HCT116 (cell line): ENCODE data around the gene SLC52A1.

Experiments
- CTCF ChIP-seq, 3 experiments: fragments of 200-600 bp in 1 of 3; sonication (generic) in 1 of 3; IDR thresholded peaks in 2 of 3; conservative IDR thresholded peaks in 1 of 3; 2 replicates each; pipeline ENCODE4 v1.5.1; 2012 to 2017; ENCODE audit warnings: low read depth in 2 of 3, low read length in 2 of 3, antibody characterized with exemption in 1 of 3, borderline replicate concordance in 1 of 3, control low read depth in 1 of 3, mild to moderate bottlenecking in 1 of 3, mixed read lengths in 1 of 3, mixed run types in 1 of 3, moderate library complexity in 1 of 3; ENCODE audit not compliant: insufficient read depth in 1 of 3
- EZH2phosphoT487 ChIP-seq: fragments of 200-600 bp; IDR thresholded peaks from 2 replicates; pipeline ENCODE4 v1.6.1; 2018; ENCODE audit warnings: antibody characterized with exemption, borderline replicate concordance
- TCF7L2 ChIP-seq: IDR thresholded peaks from 2 replicates; pipeline ENCODE4 v1.7.0; 2011; ENCODE audit warnings: borderline replicate concordance, inconsistent platforms; ENCODE audit not compliant: insufficient read depth, insufficient read length; ENCODE audit errors: extremely low read depth

GRCh38 chr17:4986951-4987766 is 48.1 kb downstream of the SLC52A1 start, which contains the start of gene CAMTA2:
- TF ChIP-seq CTCF (IDR thresholded peaks at IDR 0.05 in 2 of 3, conservative IDR thresholded peaks at IDR 0.05 in 1 of 3; ENCODE audit: borderline replicate concordance in 1 of 3, insufficient read depth in 1 of 3, low read depth in 2 of 3, low read length in 2 of 3), result peak; percentile 66 to 89 (median 73)
- no peak for TF ChIP-seq TCF7L2
- no peak for TF ChIP-seq EZH2phosphoT487
